Stomach (tissue), 9 donors: ENCODE data around the gene CCSER1. TPM values are rescaled to one million over a fixed set of nuclear protein-coding genes. Genes with fewer than 3 reads are reported as not detected.

Experiments used
- DNase-seq, 2 donors: peaks; one replicate each; pipeline versions ENCODE4 v3.0.0 to v3.0.0-alpha.2; 2013 to 2019
- H3K27ac ChIP-seq, 5 donors: fragments of 200-600 bp in 4 of 5; sonication (generic) in 4 of 5; one replicate each; pipeline ENCODE4 v1.5.1; 2013 to 2019; ENCODE audit warnings: mild to moderate bottlenecking in 1 of 5, moderate library complexity in 1 of 5
- H3K27me3 ChIP-seq, 3 donors: fragments of 200-600 bp; sonication (generic); one replicate each; pipeline ENCODE4 v1.5.1; 2017 to 2019; ENCODE audit warnings: mixed run types in 1 of 3
- H3K36me3 ChIP-seq, 4 donors: fragments of 200-600 bp; sonication (generic); 1 replicate in 3 of 4; 2 replicates in 1 of 4; pipeline ENCODE4 v1.5.1; 2016 to 2019
- H3K4me1 ChIP-seq, 4 donors: fragments of 200-600 bp; sonication (generic); one replicate each; pipeline ENCODE4 v1.5.1; 2016 to 2019
- H3K4me3 ChIP-seq, 4 donors: fragments of 200-600 bp; sonication (generic) in 3 of 4; one replicate each; pipeline ENCODE4 v1.5.1; 2016 to 2019; ENCODE audit warnings: mild to moderate bottlenecking in 1 of 4
- H3K9me3 ChIP-seq, 4 donors: fragments of 200-600 bp; sonication (generic); one replicate each; pipeline ENCODE4 v1.5.1; 2016 to 2019
- CTCF ChIP-seq, 7 experiments: fragments of 450-650 bp in 4 of 7; fragments of 200-600 bp in 3 of 7; sonication (generic) in 3 of 7; IDR thresholded peaks; one replicate each; pipeline ENCODE4 v1.5.1; 2016 to 2019; ENCODE audit warnings: antibody characterized with exemption in 7 of 7, control low read depth in 2 of 7, mild to moderate bottlenecking in 1 of 7
- EP300 ChIP-seq: sonication (generic); formaldehyde crosslinking; IDR thresholded peaks from one replicate; pipeline ENCODE4 v1.6.1; 2017; ENCODE audit warnings: antibody characterized with exemption
- POLR2A ChIP-seq, 4 donors: fragments of 450-650 bp; IDR thresholded peaks; one replicate each; pipeline ENCODE4 v1.6.1; 2016; ENCODE audit warnings: antibody characterized with exemption in 4 of 4, control low read depth in 2 of 4, mild to moderate bottlenecking in 1 of 4, moderate library complexity in 1 of 4
- POLR2AphosphoS5 ChIP-seq, 3 donors: sonication (generic); formaldehyde crosslinking; IDR thresholded peaks; one replicate each; pipeline ENCODE4 v1.6.1; 2016; ENCODE audit warnings: antibody characterized with exemption in 3 of 3
- WGBS, 5 donors: extraction: QIAGEN DNeasy Blood & Tissue Kit in 3 of 5; methylation state at CpG; one replicate each; pipeline versions ENCODE4 v1.1.5 to v1.1.7; 2013 to 2018; 5-methylcytosine and 5-hydroxymethylcytosine counted together
- intact Hi-C: fragments of 100-400 bp; cut with DNase I; formaldehyde crosslinking; loops from one replicate; pipeline ENCODE4 v1.15.1; 2023; ENCODE audit warnings: low total_unique reads
- polyA plus RNA-seq, 3 donors: library from polyadenylated mRNA; stranded (reverse); fragments of 200-250 nt; gene quantifications; one replicate each; pipeline ENCODE4 v1.2.3, GENCODE V29; 2013
- total RNA-seq, 5 donors: library from RNA; depleted of rRNA; stranded (reverse); fragments of >200 nt; gene quantifications; one replicate each; pipeline versions ENCODE4 v1.1.0 to v1.2.3, GENCODE V29; 2014 to 2016
- donor health status: healthy with polysubstance abuse.
- donor health status: Bipolar disorder and iron deficiency.
- donor health status: healthy.

The CCSER1 gene
- total and polyA plus RNA-seq, 8 donors = 0.33 to 149 (median 15.2) TPM

DNA sequence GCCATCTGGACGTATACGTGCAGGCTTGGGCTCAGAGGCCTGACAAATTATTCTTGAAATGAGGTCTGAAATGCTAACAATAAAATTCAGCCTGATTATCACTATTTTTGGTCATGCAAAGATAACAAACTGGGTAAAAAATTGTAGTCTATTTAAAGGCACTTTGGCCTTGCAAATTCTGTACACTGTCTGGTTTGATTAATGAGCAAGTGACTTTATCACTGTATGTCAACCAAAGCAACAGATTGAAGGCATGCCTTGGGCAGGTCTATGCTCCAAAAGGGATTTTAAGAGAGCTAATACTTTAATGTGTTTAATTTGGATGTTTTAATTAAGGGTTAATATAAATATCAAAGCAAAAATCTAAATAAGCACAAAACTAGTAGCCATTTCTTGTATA lies 1141.7 kb downstream of the CCSER1 start:
- 64 to 80% (median 76%) methylated on average over 2 of the region's 2 CpGs for WGBS, 5 donors
- intact Hi-C loops = no loop called here
- no peaks in the 10 kb centered on the region for H3K27me3 ChIP-seq

GRCh38 chr4:91279899-91280298 lies 1152.7 kb downstream of the CCSER1 start:
- no peaks in the 10 kb centered on the region for H3K27me3 ChIP-seq
- TF ChIP-seq POLR2A (IDR thresholded peaks at IDR 0.05) = no peak
- no peak for TF ChIP-seq CTCF (IDR thresholded peaks at IDR 0.05)
- TF ChIP-seq EP300 = no peak
- no peak for TF ChIP-seq POLR2AphosphoS5 (IDR thresholded peaks at IDR 0.05)
- 75 to 90% (median 77%) methylated on average over 2 of the region's 2 CpGs for WGBS, 5 donors
- no peak for DNase-seq
- no peaks in the 10 kb centered on the region for H3K9me3 ChIP-seq
- no peak overlapping the region for H3K27ac ChIP-seq
- H3K4me3 ChIP-seq = no peak overlapping the region
- H3K36me3 ChIP-seq = no peaks in the 10 kb centered on the region
- intact Hi-C loops = no loop called here
- no peaks in the 10 kb centered on the region for H3K4me1 ChIP-seq

More for the DNA sequence above, 1141.7 kb downstream of the CCSER1 start:
- H3K4me3 ChIP-seq = no peak overlapping the region
- TF ChIP-seq CTCF (IDR thresholded peaks at IDR 0.05) (no peak), EP300 (no peak), POLR2A (IDR thresholded peaks at IDR 0.05) (no peak), POLR2AphosphoS5 (IDR thresholded peaks at IDR 0.05) (no peak)
- H3K4me1 ChIP-seq = no peaks in the 10 kb centered on the region
- H3K27ac ChIP-seq = no peak overlapping the region
- H3K9me3 ChIP-seq = peaks cover 0 to 6% (median 0%) of the 10 kb centered on the region in 4 donors
- no peaks in the 10 kb centered on the region for H3K36me3 ChIP-seq
- no peak for DNase-seq

- WGBS, 5 donors = 68 to 90% (median 79%) methylated on average over 1 to 3 of the region's 3 CpGs
- intact Hi-C loops = no loop called here
- no peak overlapping the region for H3K4me3 ChIP-seq
Observed at GRCh38 chr4:91280551-91281290, 1153.5 kb downstream of the CCSER1 start.

GRCh38 chr4:91282217-91282616 lies 1155.0 kb downstream of the CCSER1 start:
- Histone ChIP-seq H3K36me3 (no peaks in the 10 kb centered on the region), H3K27ac (no peak overlapping the region), H3K27me3 (no peaks in the 10 kb centered on the region), H3K4me1 (no peaks in the 10 kb centered on the region), H3K4me3 (no peak overlapping the region), H3K9me3 (no peaks in the 10 kb centered on the region)
- DNase-seq = no peak
- intact Hi-C loops = no loop called here
- 51 to 72% (median 61%) methylated on average over 3 of the region's 3 CpGs for WGBS, 5 donors
- TF ChIP-seq POLR2AphosphoS5 (IDR thresholded peaks at IDR 0.05) = no peak
- no peak for TF ChIP-seq EP300
- no peak for TF ChIP-seq CTCF (IDR thresholded peaks at IDR 0.05)
- TF ChIP-seq POLR2A (IDR thresholded peaks at IDR 0.05) = no peak

More at GRCh38 chr4:91280551-91281290, 1153.5 kb downstream of the CCSER1 start:
- TF ChIP-seq POLR2A (IDR thresholded peaks at IDR 0.05) = no peak
- no peaks in the 10 kb centered on the region for H3K27me3 ChIP-seq
- H3K27ac ChIP-seq = no peak overlapping the region
- no peaks in the 10 kb centered on the region for H3K36me3 ChIP-seq
- DNase-seq = no peak
- H3K4me1 ChIP-seq = no peaks in the 10 kb centered on the region
- H3K9me3 ChIP-seq = no peaks in the 10 kb centered on the region

DNA sequence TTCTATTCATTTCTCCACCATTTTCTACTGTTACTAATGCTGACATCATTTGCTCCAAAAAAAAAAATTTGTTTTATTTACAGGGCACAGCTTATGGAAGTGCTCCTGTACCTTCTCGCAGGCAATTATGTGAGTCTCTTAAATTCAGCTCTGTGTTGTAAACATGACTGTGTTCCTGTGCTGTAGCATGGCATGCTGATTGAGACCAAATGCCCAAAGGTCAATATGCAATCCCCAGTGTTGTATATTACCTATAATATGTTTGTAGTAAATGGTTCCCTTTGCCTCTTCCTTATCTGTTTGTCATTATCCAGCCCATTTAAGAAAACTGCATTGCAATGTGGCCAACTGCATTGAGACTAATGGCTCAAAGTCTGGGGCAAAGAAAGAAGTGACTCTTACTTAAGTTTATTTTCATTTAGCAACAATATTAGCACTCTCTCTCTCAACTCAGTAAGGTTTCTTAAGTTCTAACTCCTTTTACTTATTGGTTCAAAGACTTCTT lies 1156.6 kb downstream of the CCSER1 start:
- Histone ChIP-seq H3K27me3 (no peaks in the 10 kb centered on the region), H3K9me3 (no peaks in the 10 kb centered on the region), H3K36me3 (no peaks in the 10 kb centered on the region), H3K4me3 (no peak overlapping the region), H3K4me1 (no peaks in the 10 kb centered on the region), H3K27ac (no peak overlapping the region)
- 82 to 93% (median 83%) methylated on average over 1 of the region's 1 CpG for WGBS, 5 donors
- intact Hi-C loops = no loop called here
- TF ChIP-seq POLR2A (IDR thresholded peaks at IDR 0.05) = no peak
- TF ChIP-seq CTCF (IDR thresholded peaks at IDR 0.05) = no peak
- TF ChIP-seq EP300 = no peak
- TF ChIP-seq POLR2AphosphoS5 (IDR thresholded peaks at IDR 0.05) = no peak
- DNase-seq = no peak
